AG04449 (cell line): ENCODE measurements around the gene PACSIN1.

Experiments used
- CTCF ChIA-PET: fragments of 350-600 bp; formaldehyde crosslinking; extraction: SDS; loops from one replicate; lab custom pipeline; 2021; ENCODE audit warnings: antibody characterized with exemption; lab: Yijun Ruan, JAX
- POLR2A ChIA-PET: fragments of 400-600, 350-600 bp; formaldehyde crosslinking; extraction: SDS; loops from one replicate; lab custom pipeline; 2020; ENCODE audit warnings: antibody characterized with exemption, inconsistent platforms; lab: Yijun Ruan, JAX
- DNase-seq: peaks from one replicate; pipeline ENCODE4 v3.0.0-alpha.2; 2010; ENCODE audit warnings: low read depth, low spot score
- H3K4me3 ChIP-seq: 2 replicates; pipeline ENCODE4 v1.5.1; 2011; ENCODE audit warnings: low read depth, mild to moderate bottlenecking, control low read depth, low read length
- TF ChIP-seq, protein P1 (sequence below): IDR thresholded peaks from one replicate; pipeline ENCODE4 v1.5.1; 2011; ENCODE audit warnings: mild to moderate bottlenecking, moderate library complexity, low read length, control low read depth, inconsistent platforms; ENCODE audit not compliant: insufficient read depth; ENCODE audit errors: missing control alignments

Gene PACSIN1

DNA sequence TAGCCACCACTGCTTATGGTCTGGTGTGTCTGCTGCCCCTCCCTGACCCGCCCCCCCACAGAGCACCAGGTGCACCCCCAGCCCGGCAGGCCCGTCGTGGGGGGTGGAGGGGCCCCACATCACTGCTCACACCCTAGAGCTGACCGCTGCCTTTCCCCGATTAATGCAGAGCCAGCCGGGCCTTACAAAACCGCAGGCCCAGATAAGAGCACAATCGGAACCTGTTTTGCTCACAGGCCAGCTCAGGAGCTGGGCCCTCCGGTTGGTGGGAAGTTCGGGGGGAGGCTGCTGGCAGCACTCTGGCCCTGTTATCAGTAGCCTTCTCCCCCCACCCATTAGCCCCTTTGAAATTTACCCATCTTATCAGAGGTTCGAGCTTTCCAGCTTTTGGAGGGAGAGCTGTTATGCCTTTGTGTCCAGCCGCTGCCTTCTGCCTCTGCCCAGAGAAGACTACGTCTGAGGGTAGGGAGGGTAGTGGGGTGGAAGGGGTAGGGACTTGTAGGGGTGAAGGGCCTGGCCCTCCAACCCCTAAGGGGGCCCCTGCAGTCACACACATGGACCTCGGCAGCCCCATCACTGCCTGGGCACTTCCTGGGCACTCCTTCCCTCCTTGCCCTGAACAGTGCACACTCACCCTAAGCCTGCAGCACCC lies 97.1 kb downstream of the PACSIN1 start:
- CTCF ChIA-PET: interaction anchor here (1.0 kb wide), 1 partner anchor 8 kb away, joined by 3 read pairs; no protein-coding TSS in a partner anchor
- H3K4me3 ChIP-seq: no peak overlapping the region
- DNase-seq: no peak
- TF ChIP-seq, protein P1, sequence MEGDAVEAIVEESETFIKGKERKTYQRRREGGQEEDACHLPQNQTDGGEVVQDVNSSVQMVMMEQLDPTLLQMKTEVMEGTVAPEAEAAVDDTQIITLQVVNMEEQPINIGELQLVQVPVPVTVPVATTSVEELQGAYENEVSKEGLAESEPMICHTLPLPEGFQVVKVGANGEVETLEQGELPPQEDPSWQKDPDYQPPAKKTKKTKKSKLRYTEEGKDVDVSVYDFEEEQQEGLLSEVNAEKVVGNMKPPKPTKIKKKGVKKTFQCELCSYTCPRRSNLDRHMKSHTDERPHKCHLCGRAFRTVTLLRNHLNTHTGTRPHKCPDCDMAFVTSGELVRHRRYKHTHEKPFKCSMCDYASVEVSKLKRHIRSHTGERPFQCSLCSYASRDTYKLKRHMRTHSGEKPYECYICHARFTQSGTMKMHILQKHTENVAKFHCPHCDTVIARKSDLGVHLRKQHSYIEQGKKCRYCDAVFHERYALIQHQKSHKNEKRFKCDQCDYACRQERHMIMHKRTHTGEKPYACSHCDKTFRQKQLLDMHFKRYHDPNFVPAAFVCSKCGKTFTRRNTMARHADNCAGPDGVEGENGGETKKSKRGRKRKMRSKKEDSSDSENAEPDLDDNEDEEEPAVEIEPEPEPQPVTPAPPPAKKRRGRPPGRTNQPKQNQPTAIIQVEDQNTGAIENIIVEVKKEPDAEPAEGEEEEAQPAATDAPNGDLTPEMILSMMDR: no peak
- POLR2A ChIA-PET: no interaction called here

DNA sequence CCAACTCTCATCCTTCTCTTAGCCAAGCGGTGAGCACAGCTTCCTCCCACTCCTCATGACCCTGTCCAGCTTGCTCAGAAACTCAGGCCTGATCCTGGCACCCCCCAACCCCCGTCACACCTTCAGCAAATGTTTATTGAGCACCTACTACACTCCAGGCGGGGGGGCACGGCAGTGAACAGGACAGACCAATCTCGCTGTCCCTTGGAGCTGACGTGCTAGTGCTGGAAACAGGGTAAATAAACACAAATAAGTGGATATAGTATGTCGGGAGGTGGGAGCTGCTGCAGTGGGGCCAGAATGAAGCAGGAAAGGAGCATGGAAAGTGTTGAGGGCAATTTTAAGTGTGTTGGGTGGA lies 97.6 kb downstream of the PACSIN1 start:
- CTCF ChIA-PET: interaction anchor here (1.0 kb wide), 1 partner anchor 9 kb away, joined by 3 read pairs; no protein-coding TSS in a partner anchor
- H3K4me3 ChIP-seq: no peak overlapping the region
- no peak for DNase-seq
- POLR2A ChIA-PET: no interaction called here
- TF ChIP-seq, protein P1: no peak

DNA sequence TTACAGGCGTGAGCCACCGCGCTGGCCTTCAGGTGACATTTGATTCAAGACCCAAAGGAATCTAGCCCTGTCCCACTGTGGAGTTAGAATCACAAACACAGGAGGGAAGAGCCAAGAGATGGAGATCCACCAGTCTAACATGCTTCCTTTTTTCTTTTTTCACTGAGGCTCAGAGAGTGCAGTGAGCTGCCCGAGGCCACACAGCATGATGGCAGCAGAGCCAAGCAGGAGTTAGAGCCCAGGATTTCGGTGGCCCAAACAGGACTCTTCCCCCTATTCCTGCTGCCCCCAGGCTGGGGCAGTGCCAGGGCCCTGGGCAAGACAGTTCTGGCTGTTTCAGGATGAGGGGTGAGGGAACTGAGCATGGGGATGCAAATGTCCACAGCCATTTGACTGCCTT lies 98.3 kb downstream of the PACSIN1 start:
- DNase-seq: no peak
- TF ChIP-seq, protein P1: no peak
- ChIA-PET CTCF (interaction anchor here (1.0 kb wide), 1 partner anchor 9 kb away, joined by 3 read pairs; no protein-coding TSS in a partner anchor), POLR2A (no interaction called here)
- H3K4me3 ChIP-seq: no peak overlapping the region

DNA sequence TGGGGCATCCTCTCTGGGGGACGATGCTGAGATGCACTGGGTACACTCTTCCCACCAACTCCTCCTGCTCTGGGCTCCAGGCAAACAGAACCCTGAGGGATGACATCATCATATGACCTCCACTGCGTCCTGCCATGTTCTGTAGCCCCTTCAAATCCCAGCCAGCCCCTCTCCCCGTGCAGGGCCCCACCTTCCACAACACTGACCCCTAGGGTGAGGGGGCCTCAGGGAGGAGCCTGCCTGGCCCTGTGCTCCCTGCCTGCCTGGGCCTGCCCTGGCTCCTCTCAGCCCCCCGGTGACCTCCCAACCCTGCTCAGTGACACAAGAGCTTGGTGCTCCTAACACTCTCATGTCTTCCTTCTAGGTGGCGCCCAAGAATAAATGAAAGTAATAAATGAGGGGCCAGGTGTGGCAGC lies 99.9 kb downstream of the PACSIN1 start:
- ChIA-PET CTCF (no interaction called here), POLR2A (no interaction called here)
- DNase-seq: no peak
- H3K4me3 ChIP-seq: no peak overlapping the region
- TF ChIP-seq, protein P1: no peak

DNA sequence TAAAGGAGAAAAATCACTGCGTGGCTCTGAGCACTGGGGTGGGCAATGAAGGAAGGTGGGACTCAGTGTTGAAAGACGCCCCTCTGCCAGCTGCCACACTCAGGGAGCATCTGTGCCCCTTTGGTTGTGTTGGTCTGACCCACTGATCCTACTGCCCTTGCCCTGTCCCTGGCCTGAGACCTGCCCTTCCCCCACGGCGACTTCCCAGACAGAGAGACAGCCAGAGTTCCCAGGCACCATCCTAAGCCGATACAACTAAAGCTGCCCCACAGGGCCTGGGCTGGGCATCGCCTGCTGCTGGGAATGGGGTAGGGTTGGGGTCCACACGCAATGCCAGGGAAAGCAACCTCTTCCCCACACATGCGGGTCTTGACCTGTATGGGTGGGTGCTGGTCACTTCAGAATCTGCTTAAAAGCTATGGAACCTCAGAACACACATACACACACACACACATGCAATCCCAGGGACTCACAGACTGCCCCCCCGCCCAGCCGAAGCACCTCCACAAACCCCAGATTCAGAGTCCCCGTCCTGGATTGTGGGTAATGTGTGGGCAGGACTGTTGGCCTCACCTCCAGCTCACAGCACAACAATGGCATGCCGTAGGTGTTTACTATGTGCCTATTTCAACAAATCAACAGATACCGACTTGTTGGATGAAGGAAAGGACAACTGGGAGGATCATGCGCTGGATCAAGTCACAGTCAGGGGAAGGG lies 101.1 kb downstream of the PACSIN1 start:
- DNase-seq: no peak
- CTCF ChIA-PET: interaction anchor here (1.1 kb wide), 1 partner anchor 41 kb away, joined by 3 read pairs; no protein-coding TSS in a partner anchor
- TF ChIP-seq, protein P1: no peak
- no peak overlapping the region for H3K4me3 ChIP-seq
- POLR2A ChIA-PET: no interaction called here

DNA sequence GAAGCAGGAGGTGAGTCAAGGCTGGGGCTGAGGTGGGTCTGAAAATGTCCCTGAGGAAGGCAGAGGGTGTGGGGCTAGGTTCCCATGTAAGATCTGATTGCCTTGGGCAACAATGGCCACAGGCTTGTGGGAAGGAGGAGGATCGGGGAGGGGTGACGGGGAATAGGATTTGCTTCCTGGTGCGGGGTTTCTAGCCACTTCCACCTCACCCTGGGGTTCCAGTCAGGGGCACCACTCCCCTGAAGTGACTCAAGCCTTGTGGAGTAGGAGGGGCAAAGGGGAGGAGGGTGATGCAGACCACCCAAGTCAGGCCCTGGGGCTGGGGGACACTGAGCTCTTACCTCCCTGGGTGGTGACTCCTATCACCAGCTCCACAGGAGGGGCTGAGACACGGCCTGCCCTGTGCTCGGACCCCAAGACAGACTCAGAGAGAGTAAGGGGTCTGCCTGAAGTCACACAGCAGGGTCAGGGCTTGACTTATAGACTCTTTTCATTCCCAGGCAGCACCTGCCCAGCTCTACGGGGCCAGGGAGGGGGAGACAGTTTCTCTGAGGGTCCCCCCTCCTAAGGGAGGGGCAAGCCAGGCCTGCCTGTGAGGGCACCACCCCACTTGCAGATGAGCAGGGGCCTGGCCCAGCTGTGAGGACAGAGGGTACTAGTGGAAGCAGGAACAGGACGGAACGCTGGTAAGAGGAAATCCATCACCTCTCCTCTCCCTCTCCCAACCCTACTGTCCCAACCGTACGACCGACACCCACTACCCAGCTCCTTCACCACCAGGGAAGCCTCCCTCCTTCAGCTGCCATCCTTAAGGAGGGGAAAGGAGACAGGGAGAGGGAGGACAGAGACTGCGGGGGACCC lies 102.7 kb downstream of the PACSIN1 start:
- ChIA-PET POLR2A (no interaction called here), CTCF (no interaction called here)
- TF ChIP-seq, protein P1: no peak
- DNase-seq: no peak
- H3K4me3 ChIP-seq: no peak overlapping the region
